Measurements from ENCODE around the gene TLR10. TPM values are rescaled to one million over a fixed set of nuclear protein-coding genes. Genes with fewer than 3 reads are reported as not detected.

Gene TLR10
- total and polyA plus RNA-seq, 2 of the 13 experiments (the other 11 are each of a cell fraction or from before 2014, with no cell fraction given), result not detected

DNA sequence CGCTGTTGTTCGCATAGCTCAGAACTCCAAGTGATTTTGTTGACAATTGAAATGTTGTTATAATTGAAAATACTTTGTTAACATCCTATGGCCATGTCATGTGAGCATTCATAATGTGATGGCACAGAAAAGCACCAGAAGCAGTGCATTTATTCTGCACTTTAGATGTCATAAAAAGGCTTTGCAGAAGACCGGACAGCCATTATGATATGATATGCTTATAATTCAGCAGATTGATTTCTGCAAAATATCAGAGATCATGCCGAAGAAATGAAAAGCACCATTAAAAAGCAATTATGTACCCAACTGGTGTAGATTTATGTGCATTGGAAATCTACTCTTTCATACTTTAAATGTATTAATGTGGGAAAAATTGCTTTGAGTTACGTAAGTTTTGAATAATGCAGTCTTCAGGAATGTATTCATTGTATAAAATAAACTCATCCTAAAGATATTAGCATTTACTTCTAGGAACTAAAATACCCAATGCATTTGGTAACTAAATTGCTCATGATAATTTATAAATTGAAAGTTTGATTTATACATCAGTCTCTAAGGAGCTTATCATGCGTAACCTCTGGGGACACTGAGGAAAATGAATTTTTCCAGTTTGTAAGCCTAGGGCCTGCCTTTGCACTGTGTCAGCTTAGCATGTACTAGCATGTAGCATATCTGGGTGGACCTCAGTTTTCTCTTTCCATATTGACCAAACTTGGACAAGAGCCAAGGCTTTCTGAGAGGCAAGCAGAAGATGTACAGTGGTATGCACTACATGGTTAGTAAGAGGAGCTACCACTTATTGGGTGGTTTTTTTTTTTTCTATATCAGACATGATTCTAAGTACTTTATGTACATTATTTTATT, 43.6 kb downstream of the TLR10 start:
- Histone ChIP-seq H3K9me3 (ENCODE audit: low read length) (no peaks in the 10 kb centered on the region), H3K4me2 (ENCODE audit: low read depth, low read length) (no peak overlapping the region), H3K9ac (ENCODE audit: insufficient read depth, low read depth, low read length) (no peak overlapping the region), H3K27ac (ENCODE audit: extremely low read length, insufficient read depth, low read length) (no peak overlapping the region), H3K79me2 (ENCODE audit: insufficient read depth, low read length) (no peaks in the 10 kb centered on the region), H4K20me1 (ENCODE audit: insufficient read depth, low read length) (no peaks in the 10 kb centered on the region), H3K4me1 (ENCODE audit: insufficient read depth, low read length) (peaks cover 14% of the 10 kb centered on the region), H2AFZ (ENCODE audit: low read length) (no peak overlapping the region), H3K27me3 (ENCODE audit: control insufficient read depth in 1 of 2, insufficient read depth in 2 of 2, low read length in 2 of 2) (no peaks in the 10 kb centered on the region), H3K36me3 (replicated peaks in 1 of 2; ENCODE audit: control insufficient read depth in 1 of 2, insufficient read depth in 2 of 2, low read length in 2 of 2) (no peaks in the 10 kb centered on the region), H3K4me3 (replicated peaks in 1 of 3; ENCODE audit: insufficient read depth in 1 of 3, low read depth in 2 of 3, low read length in 3 of 3) (no peak overlapping the region)
- WGBS (ENCODE audit: low lambda C conversion rate), result 80% methylated on average over 6 of the region's 6 CpGs
- no peak for DNase-seq (ENCODE audit: low spot score)
- ChIA-PET CTCF (ENCODE audit: low intra/inter-chr PET ratio, low total read pairs) (no interaction called here), POLR2A (no interaction called here)
- BruUV-seq (replicated peaks), result no TSS peak
- no peak for ATAC-seq
- intact Hi-C loops (cut with micrococcal nuclease; ENCODE audit: unreplicated experiment) (loop anchor here (10.0 kb wide), 1 partner anchor 934 kb away; no protein-coding TSS in a partner anchor), in situ Hi-C loops (cut with HindIII; ENCODE audit: extremely low pct_ligation_motif_present, low pct_unique_long_range_greater_than_20kb) (no loop called here)
- FAIRE-seq, result no peak
- TF ChIP-seq, protein P1, sequence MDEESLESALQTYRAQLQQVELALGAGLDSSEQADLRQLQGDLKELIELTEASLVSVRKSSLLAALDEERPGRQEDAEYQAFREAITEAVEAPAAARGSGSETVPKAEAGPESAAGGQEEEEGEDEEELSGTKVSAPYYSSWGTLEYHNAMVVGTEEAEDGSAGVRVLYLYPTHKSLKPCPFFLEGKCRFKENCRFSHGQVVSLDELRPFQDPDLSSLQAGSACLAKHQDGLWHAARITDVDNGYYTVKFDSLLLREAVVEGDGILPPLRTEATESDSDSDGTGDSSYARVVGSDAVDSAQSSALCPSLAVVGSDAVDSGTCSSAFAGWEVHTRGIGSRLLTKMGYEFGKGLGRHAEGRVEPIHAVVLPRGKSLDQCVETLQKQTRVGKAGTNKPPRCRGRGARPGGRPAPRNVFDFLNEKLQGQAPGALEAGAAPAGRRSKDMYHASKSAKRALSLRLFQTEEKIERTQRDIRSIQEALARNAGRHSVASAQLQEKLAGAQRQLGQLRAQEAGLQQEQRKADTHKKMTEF (CRISPR knock-in tag; IDR thresholded peaks at IDR 0.05), result no peak
- no peak for TF ChIP-seq MLX (CRISPR knock-in tag; IDR thresholded peaks at IDR 0.05)
- TF ChIP-seq ZBTB46 (CRISPR knock-in tag; IDR thresholded peaks at IDR 0.05; ENCODE audit: borderline replicate concordance), result no peak
- no peak for TF ChIP-seq REST (IDR thresholded peaks at IDR 0.05; ENCODE audit: borderline replicate concordance in 1 of 2, low read depth in 1 of 2, low read length in 2 of 2)
- no peak for TF ChIP-seq ZNF891 (CRISPR knock-in tag; IDR thresholded peaks at IDR 0.05)
- TF ChIP-seq ZNF780A (CRISPR knock-in tag; IDR thresholded peaks at IDR 0.05), result no peak
- TF ChIP-seq ZNF382 (CRISPR knock-in tag; IDR thresholded peaks at IDR 0.05; ENCODE audit: borderline replicate concordance), result no peak
- no peak for TF ChIP-seq MLXIP (CRISPR knock-in tag; IDR thresholded peaks at IDR 0.05; ENCODE audit: borderline replicate concordance)
- TF ChIP-seq ZFP82 (CRISPR knock-in tag; IDR thresholded peaks at IDR 0.05; ENCODE audit: borderline replicate concordance), result no peak
